Activated CD8-positive, alpha-beta memory T cell treated with anti-CD3 and anti-CD28 coated beads, Interleukin-2, amount 50 U/mL, for 1 hour (primary cell): Measurements from ENCODE around the gene FIBP.

Experiments
- DNase-seq: peaks from one replicate; pipeline ENCODE4 v3.0.0-alpha.2; 2020; ENCODE audit errors: extremely low read depth

Gene FIBP

GRCh38 chr11:65888163-65888814 is at the start of gene FIBP:
Gene FIBP, minus strand, starts transcription at chr11:65888471. Its CDS starts 53 bp downstream, at chr11:65888418.
- DNase-seq, result peak; percentile 91

- no peak for DNase-seq
Observed at GRCh38 chr11:65937766-65938165, 49.5 kb upstream of the FIBP start.

- no peak for DNase-seq
Observed at GRCh38 chr11:65934014-65934413, 45.7 kb upstream of the FIBP start.

- DNase-seq, result no peak
Observed at GRCh38 chr11:65932558-65932919, 44.3 kb upstream of the FIBP start.

- no peak for DNase-seq
Observed at GRCh38 chr11:65931773-65932557, 43.7 kb upstream of the FIBP start.

- DNase-seq, result no peak
Observed at GRCh38 chr11:65928667-65929066, 40.4 kb upstream of the FIBP start.

- DNase-seq, result peak; percentile 47
Observed at GRCh38 chr11:65927904-65928397, 39.7 kb upstream of the FIBP start.

GRCh38 chr11:65925397-65925796 is 37.1 kb upstream of the FIBP start:
- no peak for DNase-seq

- no peak for DNase-seq
Observed at GRCh38 chr11:65922565-65922964, 34.3 kb upstream of the FIBP start.

- DNase-seq, result no peak
Observed at GRCh38 chr11:65921876-65922275, 33.6 kb upstream of the FIBP start.

- DNase-seq, result no peak
Observed at GRCh38 chr11:65921033-65921555, 32.8 kb upstream of the FIBP start.

- no peak for DNase-seq
Observed at GRCh38 chr11:65920372-65920802, 32.1 kb upstream of the FIBP start.

GRCh38 chr11:65919573-65920371 is 31.5 kb upstream of the FIBP start:
- no peak for DNase-seq

- DNase-seq, result peak; percentile 96
Observed at GRCh38 chr11:65919141-65919572, 30.9 kb upstream of the FIBP start, which contains the start of gene DRAP1. Gene DRAP1, plus strand, starts transcription at chr11:65919426. Its CDS starts 76 bp downstream, at chr11:65919502.

- DNase-seq, result no peak
Observed at GRCh38 chr11:65918211-65919140, 30.2 kb upstream of the FIBP start, which contains the start of gene C11orf68. Gene C11orf68, minus strand, starts transcription at chr11:65919062. Its CDS starts 31 bp downstream, at chr11:65919031.

- DNase-seq, result no peak
Observed at GRCh38 chr11:65917434-65918210, 29.4 kb upstream of the FIBP start.

- no peak for DNase-seq
Observed at GRCh38 chr11:65917077-65917433, 28.8 kb upstream of the FIBP start.

- no peak for DNase-seq
Observed at GRCh38 chr11:65916391-65916790, 28.1 kb upstream of the FIBP start.

- DNase-seq, result no peak
Observed at GRCh38 chr11:65915821-65916251, 27.6 kb upstream of the FIBP start.
